Kidney glomerular epithelial cell (primary cell): ENCODE measurements around the gene ERBB2.
A peak's percentile ranks its signal among the peaks of the same experiment; 100 is the strongest.
"Not testable (repeated sequence)": the region's sequence is repeated elsewhere in the genome, so short reads cannot be mapped to it uniquely, and the experiment has no call there.

ENCODE experiments used
- DNase-seq: peaks from one replicate; lab custom pipeline; 2025; lab: John Stamatoyannopoulos, UW

The ERBB2 gene

GRCh38 chr17:39703913-39704312 is 4.0 kb downstream of the ERBB2 start:
- no peak for DNase-seq

GRCh38 chr17:39704821-39705551 is 5.1 kb downstream of the ERBB2 start:
- DNase-seq = peak; percentile 5

- DNase-seq = no peak
Measured at GRCh38 chr17:39705786-39706348, 6.0 kb downstream of the ERBB2 start.

GRCh38 chr17:39706383-39706782 is 6.5 kb downstream of the ERBB2 start:
- no peak for DNase-seq

GRCh38 chr17:39706921-39707337 is 7.1 kb downstream of the ERBB2 start:
- DNase-seq = no peak

- no peak for DNase-seq
Measured at GRCh38 chr17:39709319-39709997, 9.6 kb downstream of the ERBB2 start.

GRCh38 chr17:39709998-39710964 is 10.4 kb downstream of the ERBB2 start:
- DNase-seq = no peak

GRCh38 chr17:39711071-39711470 is 11.2 kb downstream of the ERBB2 start:
- DNase-seq = not testable (repeated sequence)

GRCh38 chr17:39711851-39712250 is 12.0 kb downstream of the ERBB2 start:
- no peak for DNase-seq

- DNase-seq = no peak
Measured at GRCh38 chr17:39714234-39714633, 14.4 kb downstream of the ERBB2 start.

GRCh38 chr17:39715375-39716072 is 15.7 kb downstream of the ERBB2 start:
- no peak for DNase-seq

- no peak for DNase-seq
Measured at GRCh38 chr17:39716073-39716818, 16.4 kb downstream of the ERBB2 start.

GRCh38 chr17:39716879-39717536 is 17.1 kb downstream of the ERBB2 start:
- no peak for DNase-seq

GRCh38 chr17:39717660-39718059 is 17.8 kb downstream of the ERBB2 start:
- DNase-seq = no peak

GRCh38 chr17:39719563-39720355 is 19.9 kb downstream of the ERBB2 start:
- no peak for DNase-seq

GRCh38 chr17:39722104-39722503 is 22.2 kb downstream of the ERBB2 start:
- DNase-seq = no peak

- DNase-seq = no peak
Measured at GRCh38 chr17:39722965-39723848, 23.3 kb downstream of the ERBB2 start.

- no peak for DNase-seq
Measured at GRCh38 chr17:39724731-39725130, 24.9 kb downstream of the ERBB2 start.
